Brain microvascular endothelial cell (primary cell): ENCODE measurements around the gene GRIK3.
A peak's percentile ranks its signal among the peaks of the same experiment; 100 is the strongest.

ENCODE experiments used
- DNase-seq: peaks from one replicate; pipeline ENCODE4 v3.0.0-alpha.2; 2020
- H3K27ac ChIP-seq: fragments of 250-450 bp; sonication (Bioruptor Pico); 2 replicates; pipeline ENCODE4 v1.5.1; 2020; ENCODE audit warnings: mild to moderate bottlenecking, moderate library complexity
- H3K27me3 ChIP-seq: fragments of 250-450 bp; sonication (Bioruptor Pico); replicated peaks from 2 replicates; pipeline ENCODE4 v1.5.1; 2020; ENCODE audit warnings: mild to moderate bottlenecking
- H3K36me3 ChIP-seq: fragments of 250-450 bp; sonication (Bioruptor Pico); replicated peaks from 2 replicates; pipeline ENCODE4 v1.5.1; 2020; ENCODE audit warnings: mild to moderate bottlenecking
- H3K4me3 ChIP-seq: 2 replicates; pipeline ENCODE4 v1.5.1; 2011; ENCODE audit warnings: low read depth, mild to moderate bottlenecking, control low read depth, low read length, moderate library complexity
- in situ Hi-C: cut with HindIII; loops from 2 replicates; pipeline ENCODE4 v1.10.0; 2017; ENCODE audit warnings: low sequenced_read_pairs, low pct_ligation_motif_present
- TF ChIP-seq, protein P1 (sequence below): IDR thresholded peaks from 2 replicates; pipeline ENCODE4 v1.5.1; 2011; ENCODE audit warnings: low read depth, mild to moderate bottlenecking, moderate library complexity, low read length, control low read depth, inconsistent platforms; ENCODE audit errors: missing control alignments

The GRIK3 gene

GRCh38 chr1:36973056-36973455 is 61.3 kb downstream of the GRIK3 start:
- no peaks in the 10 kb centered on the region for H3K27me3 ChIP-seq
- DNase-seq: no peak
- in situ Hi-C loops: no loop called here
- H3K4me3 ChIP-seq: no peak overlapping the region
- H3K27ac ChIP-seq: no peak overlapping the region
- TF ChIP-seq, protein P1, sequence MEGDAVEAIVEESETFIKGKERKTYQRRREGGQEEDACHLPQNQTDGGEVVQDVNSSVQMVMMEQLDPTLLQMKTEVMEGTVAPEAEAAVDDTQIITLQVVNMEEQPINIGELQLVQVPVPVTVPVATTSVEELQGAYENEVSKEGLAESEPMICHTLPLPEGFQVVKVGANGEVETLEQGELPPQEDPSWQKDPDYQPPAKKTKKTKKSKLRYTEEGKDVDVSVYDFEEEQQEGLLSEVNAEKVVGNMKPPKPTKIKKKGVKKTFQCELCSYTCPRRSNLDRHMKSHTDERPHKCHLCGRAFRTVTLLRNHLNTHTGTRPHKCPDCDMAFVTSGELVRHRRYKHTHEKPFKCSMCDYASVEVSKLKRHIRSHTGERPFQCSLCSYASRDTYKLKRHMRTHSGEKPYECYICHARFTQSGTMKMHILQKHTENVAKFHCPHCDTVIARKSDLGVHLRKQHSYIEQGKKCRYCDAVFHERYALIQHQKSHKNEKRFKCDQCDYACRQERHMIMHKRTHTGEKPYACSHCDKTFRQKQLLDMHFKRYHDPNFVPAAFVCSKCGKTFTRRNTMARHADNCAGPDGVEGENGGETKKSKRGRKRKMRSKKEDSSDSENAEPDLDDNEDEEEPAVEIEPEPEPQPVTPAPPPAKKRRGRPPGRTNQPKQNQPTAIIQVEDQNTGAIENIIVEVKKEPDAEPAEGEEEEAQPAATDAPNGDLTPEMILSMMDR: no peak
- no peaks in the 10 kb centered on the region for H3K36me3 ChIP-seq

- Histone ChIP-seq H3K36me3 (no peaks in the 10 kb centered on the region), H3K27me3 (no peaks in the 10 kb centered on the region), H3K27ac (no peak overlapping the region), H3K4me3 (no peak overlapping the region)
- TF ChIP-seq, protein P1: no peak
- DNase-seq: no peak
- in situ Hi-C loops: no loop called here
Observed at GRCh38 chr1:36971852-36972618, 62.3 kb downstream of the GRIK3 start.

DNA sequence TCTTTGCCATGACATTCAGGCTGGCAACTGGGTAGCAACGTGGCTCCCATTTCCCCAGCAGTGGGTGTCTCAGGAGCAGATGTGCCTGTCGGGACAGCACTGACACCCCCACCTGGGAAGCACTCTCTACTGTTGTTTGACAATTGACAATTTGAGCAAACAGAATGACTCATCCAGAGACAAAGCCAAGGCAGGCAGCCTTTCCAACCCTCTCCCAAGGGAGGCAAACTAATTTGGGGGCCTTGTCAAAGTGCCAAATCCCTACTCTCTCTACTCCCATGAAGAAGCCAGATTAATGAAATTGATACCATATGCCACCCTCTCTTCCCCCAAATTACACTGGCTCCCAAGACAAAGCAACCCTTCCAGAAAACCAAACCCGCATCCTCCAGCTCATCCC is 65.6 kb downstream of the GRIK3 start:
- TF ChIP-seq, protein P1: no peak
- H3K4me3 ChIP-seq: no peak overlapping the region
- H3K36me3 ChIP-seq: no peaks in the 10 kb centered on the region
- no peak overlapping the region for H3K27ac ChIP-seq
- H3K27me3 ChIP-seq: no peaks in the 10 kb centered on the region
- in situ Hi-C loops: no loop called here
- DNase-seq: no peak

DNA sequence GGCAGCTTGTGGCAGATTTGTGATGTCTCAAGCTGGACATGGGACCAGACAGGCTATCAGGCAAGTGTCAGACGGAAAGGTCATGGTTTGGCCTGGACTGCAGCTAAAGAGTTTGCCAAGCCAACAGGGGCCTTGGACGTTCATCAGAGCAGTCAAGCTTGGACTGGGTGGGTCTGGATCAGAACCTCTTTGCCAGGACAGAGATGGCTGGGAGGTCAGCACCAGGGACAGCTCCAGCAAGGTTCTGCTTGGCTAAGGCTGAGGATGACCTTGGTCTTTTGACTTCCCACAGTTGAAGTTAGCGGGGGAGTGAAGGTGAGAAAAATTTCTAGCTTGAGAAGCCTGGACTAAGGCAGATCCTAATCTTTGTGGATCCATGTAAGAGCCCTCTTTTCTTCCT is 68.1 kb downstream of the GRIK3 start:
- TF ChIP-seq, protein P1: no peak
- no peaks in the 10 kb centered on the region for H3K27me3 ChIP-seq
- no peak overlapping the region for H3K27ac ChIP-seq
- no peaks in the 10 kb centered on the region for H3K36me3 ChIP-seq
- DNase-seq: peak; percentile 0
- no peak overlapping the region for H3K4me3 ChIP-seq
- in situ Hi-C loops: no loop called here

GRCh38 chr1:36965275-36966159 is 68.8 kb downstream of the GRIK3 start:
- H3K36me3 ChIP-seq: no peaks in the 10 kb centered on the region
- H3K4me3 ChIP-seq: no peak overlapping the region
- DNase-seq: no peak
- H3K27me3 ChIP-seq: no peaks in the 10 kb centered on the region
- in situ Hi-C loops: no loop called here
- TF ChIP-seq, protein P1: no peak
- no peak overlapping the region for H3K27ac ChIP-seq
